B cell (primary cell): ENCODE data around the gene PMAIP1. TPM values are rescaled to one million over a fixed set of nuclear protein-coding genes. Genes with fewer than 3 reads are reported as not detected.

Experiments
- ATAC-seq: fragments of 200-7000 bp; cut with Tn5 transposase; one replicate; pipeline ENCODE4 v1.10.0; 2021; ENCODE audit warnings: low read depth, mild to moderate bottlenecking, moderate number of reproducible peaks, moderate library complexity
- CTCF ChIA-PET: fragments of 350-600 bp; sonication (Branson Sonifier 250); formaldehyde crosslinking; loops from one replicate; lab custom pipeline; 2021; ENCODE audit warnings: antibody characterized with exemption, inconsistent platforms; lab: Charles Lee
- POLR2A ChIA-PET: fragments of 350-600 bp; sonication (Branson Sonifier 250); formaldehyde crosslinking; loops from one replicate; lab custom pipeline; 2021; ENCODE audit warnings: antibody characterized with exemption; lab: Charles Lee
- DNase-seq: peaks from one replicate; pipeline ENCODE4 v3.0.0; 2013
- H2AFZ ChIP-seq: 2 replicates; pipeline ENCODE4 v1.6.1; 2012; ENCODE audit warnings: mild to moderate bottlenecking, low read depth, low read length; ENCODE audit not compliant: insufficient read depth, poor library complexity, severe bottlenecking
- H3K27ac ChIP-seq, 2 donors: 1 replicate in 1 of 2; 2 replicates in 1 of 2; pipeline ENCODE4 v1.5.1; 2012 to 2013; ENCODE audit warnings: low read length in 2 of 2, mild to moderate bottlenecking in 2 of 2, moderate library complexity in 1 of 2
- H3K27me3 ChIP-seq, 4 experiments: fragments of 200-600 bp in 1 of 4; sonication (generic) in 1 of 4; replicated peaks in 1 of 4; 1 replicate in 2 of 4; 2 replicates in 2 of 4; pipeline versions ENCODE4 v1.6.1 to v1.7.0; 2013 to 2016; ENCODE audit warnings: low read length in 3 of 4, mild to moderate bottlenecking in 2 of 4, mixed read lengths in 1 of 4, moderate library complexity in 1 of 4; ENCODE audit not compliant: insufficient read depth in 4 of 4, control insufficient read depth in 3 of 4; ENCODE audit errors: control extremely low read depth in 1 of 4
- H3K36me3 ChIP-seq, 2 experiments: replicated peaks in 1 of 2; 1 replicate in 1 of 2; 2 replicates in 1 of 2; pipeline versions ENCODE4 v1.6.1 to v1.7.1; 2013; ENCODE audit warnings: low read length in 1 of 2; ENCODE audit not compliant: insufficient read depth in 2 of 2, control insufficient read depth in 1 of 2; ENCODE audit errors: control extremely low read depth in 1 of 2, extremely low read depth in 1 of 2
- H3K4me1 ChIP-seq, 2 donors: fragments of 200-600 bp in 1 of 2; sonication (generic) in 1 of 2; 1 replicate in 1 of 2; 2 replicates in 1 of 2; pipeline versions ENCODE4 v1.5.1 to v1.6.1; 2013 to 2017; ENCODE audit warnings: low read length in 2 of 2; ENCODE audit not compliant: control insufficient read depth in 2 of 2, insufficient read depth in 2 of 2
- H3K4me2 ChIP-seq: replicated peaks from 2 replicates; pipeline ENCODE3; 2012; ENCODE audit warnings: mild to moderate bottlenecking, low read depth, low read length; ENCODE audit not compliant: poor library complexity, severe bottlenecking
- H3K4me3 ChIP-seq, 5 experiments: fragments of 200-600 bp in 1 of 5; sonication (generic) in 1 of 5; 1 replicate in 3 of 5; 2 replicates in 2 of 5; pipeline versions ENCODE4 v1.5.1 to v1.7.0; 2011 to 2016; ENCODE audit warnings: low read length in 4 of 5, mild to moderate bottlenecking in 4 of 5, low read depth in 2 of 5, control low read depth in 1 of 5, moderate library complexity in 1 of 5; ENCODE audit not compliant: insufficient read depth in 1 of 5; ENCODE audit errors: control extremely low read depth in 1 of 5, extremely low read depth in 1 of 5
- H3K79me2 ChIP-seq: fragments of 200-600 bp; sonication (generic); one replicate; pipeline ENCODE4 v1.6.0; 2016; ENCODE audit warnings: low read length; ENCODE audit not compliant: control insufficient read depth, insufficient read depth
- H3K9ac ChIP-seq: fragments of 200-600 bp; sonication (generic); 2 replicates; pipeline ENCODE4 v1.6.1; 2017; ENCODE audit warnings: mild to moderate bottlenecking, low read length, moderate library complexity
- H3K9me3 ChIP-seq, 3 donors: one replicate each; pipeline versions ENCODE4 v1.6.1 to v1.7.1; 2013; ENCODE audit warnings: low read length in 2 of 3; ENCODE audit not compliant: control insufficient read depth in 2 of 3, insufficient read depth in 1 of 3; ENCODE audit errors: control extremely low read depth in 1 of 3
- H4K20me1 ChIP-seq: 2 replicates; pipeline ENCODE4 v1.6.0; 2012; ENCODE audit warnings: mild to moderate bottlenecking, low read length; ENCODE audit not compliant: insufficient read depth, control insufficient read depth, poor library complexity, severe bottlenecking
- H3K27ac Mint-ChIP-seq: one replicate; pipeline ENCODE4 v1.8.0; 2021; ENCODE audit warnings: mixed read lengths
- H3K27me3 Mint-ChIP-seq: one replicate; pipeline ENCODE4 v1.8.0; 2021; ENCODE audit warnings: mixed read lengths
- H3K4me1 Mint-ChIP-seq: one replicate; pipeline ENCODE4 v1.8.0; 2021; ENCODE audit warnings: mixed read lengths
- H3K4me3 Mint-ChIP-seq: one replicate; pipeline ENCODE4 v1.8.0; 2021; ENCODE audit warnings: mixed read lengths
- H3K9me3 Mint-ChIP-seq: one replicate; pipeline ENCODE4 v1.8.0; 2022; ENCODE audit warnings: mixed read lengths; ENCODE audit not compliant: insufficient read depth
- EZH2 ChIP-seq: IDR thresholded peaks from 2 replicates; pipeline ENCODE4 v1.6.1; 2012; ENCODE audit warnings: borderline replicate concordance, low read depth, mild to moderate bottlenecking, moderate library complexity, low read length; ENCODE audit not compliant: insufficient read depth, poor library complexity, severe bottlenecking
- WGBS: methylation state at CpG from one replicate; pipeline ENCODE4 v1.1.5; 2013; ENCODE audit warnings: missing lambda C conversion rate; ENCODE audit not compliant: insufficient coverage; 5-methylcytosine and 5-hydroxymethylcytosine counted together
- intact Hi-C: fragments of 100-400 bp; cut with micrococcal nuclease; formaldehyde crosslinking; loops from one replicate; pipeline ENCODE4 v1.10.0; 2022
- polyA plus RNA-seq: library from polyadenylated mRNA; depleted of rRNA; stranded (reverse); fragments of >200 nt; gene quantifications from 2 replicates; pipeline ENCODE4 v1.2.3, GENCODE V29; 2012
- total RNA-seq, 2 donors: library from RNA; stranded (reverse); fragments of 120-200 nt in 1 of 2; gene quantifications; 1 replicate in 1 of 2; 2 replicates in 1 of 2; pipeline versions ENCODE4 v1.2.3 to v1.2.4, GENCODE V29; 2013 to 2022
- TF ChIP-seq, protein P1 (sequence below): fragments of 200-600 bp; IDR thresholded peaks from one replicate; pipeline ENCODE4 v1.8.0; 2022; ENCODE audit warnings: antibody characterized with exemption, mild to moderate bottlenecking

Gene PMAIP1
- total and polyA plus RNA-seq, 2 donors (not counting 1 experiment from before 2014, with no cell fraction given), result 67.2 to 89.3 TPM

DNA sequence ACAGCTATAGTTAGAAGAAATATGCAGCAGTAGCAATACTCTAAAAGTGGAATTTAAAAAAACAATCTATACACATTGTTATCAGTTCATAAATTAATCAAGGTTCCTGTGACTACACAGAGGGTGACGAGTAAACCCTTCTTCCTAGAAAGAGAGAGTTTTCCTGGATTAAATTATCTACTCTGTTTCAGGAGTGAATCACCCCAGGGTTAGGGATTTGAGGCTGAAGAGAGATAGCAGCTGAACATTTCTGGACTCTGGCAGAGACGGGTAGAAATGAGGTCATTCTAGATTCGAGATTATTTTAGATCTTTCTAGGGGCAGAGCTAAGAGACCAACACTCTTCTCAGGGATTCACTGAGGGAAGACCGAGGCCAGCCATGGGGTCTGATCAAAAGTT lies 38.8 kb upstream of the PMAIP1 start:
- CTCF ChIA-PET, result interaction anchor here (1.0 to 1.3 kb wide), 2 partner anchors 46 to 127 kb away, joined by 3 read pairs; no protein-coding TSS in a partner anchor
- H3K27ac Mint-ChIP-seq, result no peak overlapping the region
- TF ChIP-seq, protein P1, sequence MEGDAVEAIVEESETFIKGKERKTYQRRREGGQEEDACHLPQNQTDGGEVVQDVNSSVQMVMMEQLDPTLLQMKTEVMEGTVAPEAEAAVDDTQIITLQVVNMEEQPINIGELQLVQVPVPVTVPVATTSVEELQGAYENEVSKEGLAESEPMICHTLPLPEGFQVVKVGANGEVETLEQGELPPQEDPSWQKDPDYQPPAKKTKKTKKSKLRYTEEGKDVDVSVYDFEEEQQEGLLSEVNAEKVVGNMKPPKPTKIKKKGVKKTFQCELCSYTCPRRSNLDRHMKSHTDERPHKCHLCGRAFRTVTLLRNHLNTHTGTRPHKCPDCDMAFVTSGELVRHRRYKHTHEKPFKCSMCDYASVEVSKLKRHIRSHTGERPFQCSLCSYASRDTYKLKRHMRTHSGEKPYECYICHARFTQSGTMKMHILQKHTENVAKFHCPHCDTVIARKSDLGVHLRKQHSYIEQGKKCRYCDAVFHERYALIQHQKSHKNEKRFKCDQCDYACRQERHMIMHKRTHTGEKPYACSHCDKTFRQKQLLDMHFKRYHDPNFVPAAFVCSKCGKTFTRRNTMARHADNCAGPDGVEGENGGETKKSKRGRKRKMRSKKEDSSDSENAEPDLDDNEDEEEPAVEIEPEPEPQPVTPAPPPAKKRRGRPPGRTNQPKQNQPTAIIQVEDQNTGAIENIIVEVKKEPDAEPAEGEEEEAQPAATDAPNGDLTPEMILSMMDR, result no peak
- no peak for TF ChIP-seq EZH2
- H3K27me3 Mint-ChIP-seq, result no peaks in the 10 kb centered on the region
- peaks cover 0 to 24% (median 12%) of the 10 kb centered on the region in 3 donors for H3K9me3 ChIP-seq
- H2AFZ ChIP-seq, result no peak overlapping the region
- H3K27me3 ChIP-seq, result peaks cover 0 to 9% (median 2%) of the 10 kb centered on the region in 4 experiments
- no peak overlapping the region for H3K27ac ChIP-seq
- H4K20me1 ChIP-seq, result no peaks in the 10 kb centered on the region
- no peak overlapping the region for H3K4me3 Mint-ChIP-seq
- ATAC-seq (no peak), DNase-seq (no peak)
- peaks cover 29% of the 10 kb centered on the region for H3K4me1 Mint-ChIP-seq
- no peaks in the 10 kb centered on the region for H3K36me3 ChIP-seq
- no peaks in the 10 kb centered on the region for H3K9me3 Mint-ChIP-seq
- no peaks in the 10 kb centered on the region for H3K79me2 ChIP-seq
- intact Hi-C loops, result no loop called here
- WGBS, result 96% methylated on average over 3 of the region's 4 CpGs
- H3K4me3 ChIP-seq, result no peak overlapping the region
- POLR2A ChIA-PET, result interaction anchor here (0.7 kb wide), 1 partner anchor 27 kb away, joined by 3 read pairs; no protein-coding TSS in a partner anchor
- no peak overlapping the region for H3K9ac ChIP-seq
- no peak overlapping the region for H3K4me2 ChIP-seq
- peaks cover 15 to 24% of the 10 kb centered on the region in 2 donors for H3K4me1 ChIP-seq

DNA sequence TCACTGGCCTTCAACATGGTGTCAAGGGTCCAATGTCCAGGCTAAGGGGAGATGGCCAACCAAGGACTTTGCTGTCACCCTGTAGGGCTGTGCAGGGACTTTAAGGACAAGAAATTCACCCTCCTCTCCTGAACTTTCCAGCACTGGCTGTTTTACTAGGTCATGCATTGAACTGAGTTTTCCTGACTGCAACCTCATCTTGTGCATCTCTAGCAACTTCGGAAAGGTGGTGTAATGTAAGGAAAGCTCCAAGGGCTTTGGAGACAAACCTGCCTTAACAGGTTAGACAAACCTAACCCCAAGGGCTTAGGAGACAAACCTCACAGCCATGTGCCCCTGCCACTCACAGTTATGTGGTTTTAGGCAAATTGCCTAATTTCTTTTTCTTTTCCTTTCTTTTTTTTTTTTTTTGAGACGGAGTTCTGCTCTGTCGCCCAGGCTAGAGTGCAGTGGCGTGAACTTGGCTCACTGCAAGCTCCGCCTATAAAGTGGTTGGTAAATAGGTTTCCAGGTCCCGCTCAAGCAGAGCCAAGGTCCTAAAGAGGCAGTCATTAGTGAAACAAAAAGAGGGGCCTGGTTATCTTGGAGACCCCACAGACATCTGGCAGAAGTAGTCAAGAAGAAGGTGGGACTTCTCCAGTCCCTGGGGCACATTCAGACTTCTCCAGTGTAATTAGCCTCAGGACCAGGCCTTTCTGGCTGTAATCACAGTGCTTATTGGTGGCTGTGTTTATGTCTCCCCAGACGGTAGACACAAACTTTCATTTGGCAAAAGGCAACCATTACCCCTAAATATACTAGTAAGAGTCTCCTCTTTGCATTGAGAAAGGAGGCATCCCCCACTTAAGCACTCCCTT lies 37.6 kb upstream of the PMAIP1 start:
- Histone ChIP-seq H3K36me3 (no peaks in the 10 kb centered on the region), H3K4me1 (peaks cover 15 to 24% of the 10 kb centered on the region in 2 donors), H3K4me2 (peak overlapping the region; percentile 32), H4K20me1 (no peaks in the 10 kb centered on the region), H2AFZ (peak overlapping the region; percentile 24), H3K27me3 (peaks cover 0 to 9% (median 2%) of the 10 kb centered on the region in 4 experiments), H3K9ac (peak overlapping the region; percentile 8), H3K79me2 (no peaks in the 10 kb centered on the region), H3K4me3 (peak overlapping the region in 1 of 5 experiments; percentile 12), H3K9me3 (peaks cover 0 to 24% (median 12%) of the 10 kb centered on the region in 3 donors), H3K27ac (no peak overlapping the region)
- Mint-ChIP-seq H3K4me3 (no peak overlapping the region), H3K27me3 (no peaks in the 10 kb centered on the region), H3K4me1 (peaks cover 29% of the 10 kb centered on the region), H3K27ac (peak overlapping the region; percentile 56), H3K9me3 (no peaks in the 10 kb centered on the region)
- intact Hi-C loops, result no loop called here
- TF ChIP-seq EZH2, result no peak
- TF ChIP-seq, protein P1, result no peak
- ATAC-seq (peak; percentile 76), DNase-seq (peak; percentile 55)
- POLR2A ChIA-PET, result interaction anchor here (0.6 kb wide), 1 partner anchor 8 kb away, joined by 9 read pairs; no protein-coding TSS in a partner anchor
- WGBS, result 0% methylated on average over 5 of the region's 7 CpGs
- CTCF ChIA-PET, result interaction anchor here (1.3 kb wide), 1 partner anchor 126 kb away, joined by 3 read pairs; no protein-coding TSS in a partner anchor
